HL-60 (cell line): Measurements from ENCODE around the gene TRPC4AP.

Experiments
- DNase-seq, 2 experiments: peaks; one replicate each; pipeline ENCODE4 v3.0.0-alpha.2; 2010 to 2020; ENCODE audit warnings: low read depth in 1 of 2, low spot score in 1 of 2
- H3K27ac ChIP-seq: fragments of 250-450 bp; sonication (Bioruptor Pico); replicated peaks from 2 replicates; pipeline ENCODE4 v1.5.1; 2020; ENCODE audit warnings: mild to moderate bottlenecking, moderate library complexity
- H3K27me3 ChIP-seq: fragments of 250-450 bp; sonication (Bioruptor Pico); 2 replicates; pipeline ENCODE4 v1.5.1; 2021; ENCODE audit warnings: mild to moderate bottlenecking, moderate library complexity; ENCODE audit not compliant: insufficient read depth, poor library complexity, severe bottlenecking
- H3K4me3 ChIP-seq: replicated peaks from 2 replicates; pipeline ENCODE4 v1.5.1; 2011; ENCODE audit warnings: mild to moderate bottlenecking, control low read depth, low read length; ENCODE audit not compliant: insufficient read depth
- CTCF ChIP-seq: IDR thresholded peaks from one replicate; pipeline ENCODE4 v1.5.1; 2011; ENCODE audit warnings: low read length, control low read depth, inconsistent platforms; ENCODE audit not compliant: insufficient read depth
- GABPA ChIP-seq: IDR thresholded peaks from 2 replicates; pipeline ENCODE4 v1.6.1; 2012; ENCODE audit warnings: low read depth
- POLR2AphosphoS5 ChIP-seq: IDR thresholded peaks from 2 replicates; pipeline ENCODE4 v1.6.1; 2012; ENCODE audit warnings: low read depth
- REST ChIP-seq: IDR thresholded peaks from 2 replicates; pipeline ENCODE4 v1.6.1; 2012; ENCODE audit warnings: low read depth; ENCODE audit not compliant: insufficient replicate concordance
- SPI1 ChIP-seq: IDR thresholded peaks from 2 replicates; pipeline ENCODE4 v1.6.1; 2012; ENCODE audit warnings: low read depth, mild to moderate bottlenecking, borderline replicate concordance

The TRPC4AP gene

GRCh38 chr20:35023624-35024023 is 69.0 kb downstream of the TRPC4AP start:
- no peak for DNase-seq
- no peak overlapping the region for H3K4me3 ChIP-seq
- no peak for TF ChIP-seq SPI1
- TF ChIP-seq REST = no peak
- no peak for TF ChIP-seq POLR2AphosphoS5
- no peak for TF ChIP-seq GABPA
- no peak for TF ChIP-seq CTCF
- H3K27ac ChIP-seq = no peak overlapping the region
- H3K27me3 ChIP-seq = no peaks in the 10 kb centered on the region

- H3K4me3 ChIP-seq = no peak overlapping the region
- DNase-seq = no peak
Observed at GRCh38 chr20:35021831-35022230, 70.8 kb downstream of the TRPC4AP start.

GRCh38 chr20:35021063-35021462 is 71.5 kb downstream of the TRPC4AP start:
- no peaks in the 10 kb centered on the region for H3K27me3 ChIP-seq
- no peak for DNase-seq
- no peak overlapping the region for H3K4me3 ChIP-seq
- no peak for TF ChIP-seq GABPA
- no peak for TF ChIP-seq SPI1
- no peak for TF ChIP-seq POLR2AphosphoS5
- TF ChIP-seq CTCF = no peak
- TF ChIP-seq REST = no peak
- H3K27ac ChIP-seq = no peak overlapping the region

More at GRCh38 chr20:35021831-35022230, 70.8 kb downstream of the TRPC4AP start:
- TF ChIP-seq POLR2AphosphoS5 (no peak), CTCF (no peak), SPI1 (no peak), REST (no peak), GABPA (no peak)
- Histone ChIP-seq H3K27me3 (no peaks in the 10 kb centered on the region), H3K27ac (no peak overlapping the region)
